ENCODE measurements around the gene SPN.

GRCh38 chr16:29719063-29719462 lies 56.0 kb downstream of the SPN start:
- TF ChIP-seq CTCF (conservative IDR thresholded peaks at IDR 0.05 in 1 of 2, IDR thresholded peaks at IDR 0.05 in 1 of 2; ENCODE audit: low read depth in 1 of 2, low read length in 2 of 2) = no peak
- no peak for TF ChIP-seq EZH2 (IDR thresholded peaks at IDR 0.05; ENCODE audit: low read length, missing control alignments)
